Endodermal cell (in vitro differentiated cells): ENCODE results near the gene SLC47A2. TPM values are rescaled to one million over a fixed set of nuclear protein-coding genes. Genes with fewer than 3 reads are reported as not detected.
"Not testable (repeated sequence)": the region's sequence is repeated elsewhere in the genome, so short reads cannot be mapped to it uniquely, and the experiment has no call there.

ENCODE experiments used
- DNase-seq: peaks from one replicate; pipeline ENCODE4 v3.0.0-alpha.2; 2017
- H3K27ac ChIP-seq: 2 replicates; pipeline ENCODE4 v1.5.1; 2013; ENCODE audit warnings: mild to moderate bottlenecking, low read depth, low read length, moderate library complexity
- H3K27me3 ChIP-seq: 2 replicates; pipeline ENCODE4 v1.6.1; 2013; ENCODE audit warnings: mild to moderate bottlenecking, low read length, moderate library complexity; ENCODE audit not compliant: insufficient read depth, control insufficient read depth, poor library complexity, severe bottlenecking
- H3K36me3 ChIP-seq: 2 replicates; pipeline ENCODE4 v1.7.0; 2013; ENCODE audit warnings: mild to moderate bottlenecking, low read length, moderate library complexity; ENCODE audit not compliant: control insufficient read depth, insufficient read depth
- H3K4me1 ChIP-seq: one replicate; pipeline ENCODE4 v1.7.0; 2013; ENCODE audit warnings: low read length; ENCODE audit not compliant: control insufficient read depth, insufficient read depth
- H3K4me3 ChIP-seq: 2 replicates; pipeline ENCODE4 v1.5.1; 2013; ENCODE audit warnings: mild to moderate bottlenecking, low read length, moderate library complexity
- H3K9ac ChIP-seq: 2 replicates; pipeline ENCODE4 v1.6.1; 2013; ENCODE audit warnings: mild to moderate bottlenecking, low read length, moderate library complexity; ENCODE audit not compliant: poor library complexity, severe bottlenecking; ENCODE audit errors: extremely low read depth
- H3K9me3 ChIP-seq: 2 replicates; pipeline ENCODE4 v1.6.1; 2013; ENCODE audit warnings: mild to moderate bottlenecking, low read length, moderate library complexity; ENCODE audit not compliant: control insufficient read depth
- H3K27ac Mint-ChIP-seq: 2 replicates; pipeline ENCODE4 v1.8.0; 2020; ENCODE audit warnings: mixed read lengths
- H3K27me3 Mint-ChIP-seq: 2 replicates; pipeline ENCODE4 v1.8.0; 2021; ENCODE audit warnings: mild to moderate bottlenecking, mixed read lengths; ENCODE audit not compliant: insufficient read depth
- H3K36me3 Mint-ChIP-seq: 2 replicates; pipeline ENCODE4 v1.8.0; 2020; ENCODE audit warnings: low read depth, mixed read lengths
- H3K4me1 Mint-ChIP-seq: 2 replicates; pipeline ENCODE4 v1.8.0; 2020; ENCODE audit warnings: mixed read lengths
- H3K4me3 Mint-ChIP-seq: 2 replicates; pipeline ENCODE4 v1.8.0; 2020; ENCODE audit warnings: mild to moderate bottlenecking, moderate library complexity, mixed read lengths
- H3K9me3 Mint-ChIP-seq: 2 replicates; pipeline ENCODE4 v1.8.0; 2020; ENCODE audit warnings: mild to moderate bottlenecking, mixed read lengths
- WGBS, 2 experiments: methylation state at CpG; one replicate each; pipeline versions ENCODE4 v1.1.5 to v1.1.7; 2013; ENCODE audit warnings: missing lambda C conversion rate in 2 of 2, mixed read lengths in 1 of 2; ENCODE audit not compliant: insufficient coverage in 1 of 2, insufficient read length in 1 of 2; 5-methylcytosine and 5-hydroxymethylcytosine counted together
- total RNA-seq, 2 donors: library from RNA; stranded (reverse); fragmentation: NEBNext Ultra II Directional in 1 of 2; extraction: Animal tissue kit (Norgen Biotek cat#: 25700) in 1 of 2; gene quantifications; 2 replicates in 1 of 2; 3 replicates in 1 of 2; pipeline ENCODE4 v1.2.1, GENCODE V29; 2021
- TF ChIP-seq, protein P1 (sequence below): fragments of 200-600 bp; sonication (generic); conservative IDR thresholded peaks from 2 replicates; pipeline ENCODE4 v1.5.0; 2021; ENCODE audit warnings: antibody characterized with exemption, mild to moderate bottlenecking

Gene SLC47A2
- total RNA-seq, 2 donors from 2014 or later, result not detected

DNA sequence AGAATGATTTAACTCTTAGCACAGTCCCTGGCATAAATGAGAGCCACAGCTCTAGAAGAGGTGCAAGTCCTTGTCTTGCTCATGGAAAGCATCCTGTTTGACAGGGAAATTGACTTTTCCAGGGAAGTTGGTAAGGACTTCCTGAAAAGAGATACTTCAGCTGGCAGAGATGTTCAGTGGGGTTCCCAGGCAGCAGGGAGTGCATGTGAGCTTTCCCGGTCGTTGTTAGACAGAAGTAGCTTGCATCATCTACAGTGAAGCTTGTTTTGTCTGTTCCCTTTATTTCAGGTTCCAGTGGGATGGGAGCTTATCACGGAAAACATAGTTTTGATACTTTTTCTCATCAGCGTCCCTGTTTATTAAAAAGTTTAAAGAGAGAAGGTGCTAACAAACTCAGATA is 45.0 kb downstream of the SLC47A2 start:
- no peak overlapping the region for H3K4me3 Mint-ChIP-seq
- H3K36me3 Mint-ChIP-seq, result peaks cover 74% of the 10 kb centered on the region
- Histone ChIP-seq H3K27me3 (no peaks in the 10 kb centered on the region), H3K4me3 (no peak overlapping the region), H3K9ac (no peak overlapping the region), H3K9me3 (peaks cover 16% of the 10 kb centered on the region), H3K4me1 (no peaks in the 10 kb centered on the region), H3K27ac (no peak overlapping the region), H3K36me3 (peaks cover 80% of the 10 kb centered on the region)
- no peaks in the 10 kb centered on the region for H3K4me1 Mint-ChIP-seq
- WGBS, 2 experiments, result 89 to 93% methylated on average over 4 of the region's 4 CpGs
- H3K27me3 Mint-ChIP-seq, result no peaks in the 10 kb centered on the region
- DNase-seq, result no peak
- TF ChIP-seq, protein P1, sequence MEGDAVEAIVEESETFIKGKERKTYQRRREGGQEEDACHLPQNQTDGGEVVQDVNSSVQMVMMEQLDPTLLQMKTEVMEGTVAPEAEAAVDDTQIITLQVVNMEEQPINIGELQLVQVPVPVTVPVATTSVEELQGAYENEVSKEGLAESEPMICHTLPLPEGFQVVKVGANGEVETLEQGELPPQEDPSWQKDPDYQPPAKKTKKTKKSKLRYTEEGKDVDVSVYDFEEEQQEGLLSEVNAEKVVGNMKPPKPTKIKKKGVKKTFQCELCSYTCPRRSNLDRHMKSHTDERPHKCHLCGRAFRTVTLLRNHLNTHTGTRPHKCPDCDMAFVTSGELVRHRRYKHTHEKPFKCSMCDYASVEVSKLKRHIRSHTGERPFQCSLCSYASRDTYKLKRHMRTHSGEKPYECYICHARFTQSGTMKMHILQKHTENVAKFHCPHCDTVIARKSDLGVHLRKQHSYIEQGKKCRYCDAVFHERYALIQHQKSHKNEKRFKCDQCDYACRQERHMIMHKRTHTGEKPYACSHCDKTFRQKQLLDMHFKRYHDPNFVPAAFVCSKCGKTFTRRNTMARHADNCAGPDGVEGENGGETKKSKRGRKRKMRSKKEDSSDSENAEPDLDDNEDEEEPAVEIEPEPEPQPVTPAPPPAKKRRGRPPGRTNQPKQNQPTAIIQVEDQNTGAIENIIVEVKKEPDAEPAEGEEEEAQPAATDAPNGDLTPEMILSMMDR, result no peak
- H3K27ac Mint-ChIP-seq, result no peak overlapping the region
- peaks cover 14% of the 10 kb centered on the region for H3K9me3 Mint-ChIP-seq

DNA sequence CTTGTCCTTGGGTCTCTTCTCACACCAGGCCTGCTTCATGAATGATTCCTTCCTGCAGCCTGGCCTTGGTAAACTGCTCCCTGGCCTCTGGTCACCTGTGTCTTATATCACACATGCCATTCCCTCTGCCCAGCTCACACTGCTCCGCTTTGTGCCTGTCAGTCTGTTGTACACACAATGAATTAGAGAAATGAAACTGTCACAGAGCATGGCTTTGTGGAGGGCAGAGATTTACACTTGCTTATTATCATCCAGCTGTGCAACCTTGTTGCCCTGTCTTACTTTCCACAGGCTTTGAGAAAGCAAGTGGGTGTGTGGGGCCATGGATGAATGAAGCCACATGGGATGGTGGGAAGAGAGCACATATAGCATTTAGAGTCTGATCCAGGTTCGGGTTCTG is 45.5 kb downstream of the SLC47A2 start:
- H3K27ac Mint-ChIP-seq, result no peak overlapping the region
- peaks cover 10% of the 10 kb centered on the region for H3K9me3 Mint-ChIP-seq
- Histone ChIP-seq H3K9ac (no peak overlapping the region), H3K36me3 (peaks cover 79% of the 10 kb centered on the region), H3K4me3 (no peak overlapping the region), H3K27ac (no peak overlapping the region), H3K9me3 (peaks cover 11% of the 10 kb centered on the region), H3K27me3 (no peaks in the 10 kb centered on the region), H3K4me1 (no peaks in the 10 kb centered on the region)
- peaks cover 73% of the 10 kb centered on the region for H3K36me3 Mint-ChIP-seq
- no peaks in the 10 kb centered on the region for H3K4me1 Mint-ChIP-seq
- no peak overlapping the region for H3K4me3 Mint-ChIP-seq
- 98 to 100% methylated on average over 1 to 2 of the region's 2 CpGs for whole genome bisulfite sequencing, 2 experiments
- H3K27me3 Mint-ChIP-seq, result no peaks in the 10 kb centered on the region
- TF ChIP-seq, protein P1, result no peak
- no peak for DNase-seq

DNA sequence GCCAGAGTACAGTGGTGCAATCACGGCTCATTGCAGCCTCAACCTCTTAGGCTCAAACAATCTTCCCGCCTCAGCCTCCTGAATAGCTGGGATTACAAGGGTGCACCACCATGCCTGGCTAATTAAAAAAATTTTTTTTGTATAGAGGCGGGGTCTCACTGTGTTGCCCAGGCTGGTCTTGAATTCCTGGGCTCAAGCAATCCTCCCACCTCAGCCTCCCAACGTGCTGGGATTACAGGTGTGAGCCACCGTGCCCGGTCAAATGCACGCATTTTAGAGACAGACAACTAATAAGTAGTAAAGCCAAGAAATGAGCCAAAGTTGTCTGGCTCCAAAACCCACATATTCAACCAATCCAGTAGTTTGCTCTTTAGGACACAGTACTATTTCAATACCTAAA is 46.7 kb downstream of the SLC47A2 start:
- H3K4me1 ChIP-seq, DNase-seq, H3K9me3 Mint-ChIP-seq, H3K4me3 ChIP-seq, H3K27me3 ChIP-seq, H3K9ac ChIP-seq, H3K27ac Mint-ChIP-seq, H3K9me3 ChIP-seq, H3K4me1 Mint-ChIP-seq, H3K4me3 Mint-ChIP-seq, H3K27me3 Mint-ChIP-seq, H3K27ac ChIP-seq: not testable (repeated sequence)
- H3K36me3 ChIP-seq, result peaks cover 78% of the 10 kb centered on the region
- peaks cover 70% of the 10 kb centered on the region for H3K36me3 Mint-ChIP-seq
- WGBS, 2 experiments, result 96 to 97% methylated on average over 7 of the region's 7 CpGs

DNA sequence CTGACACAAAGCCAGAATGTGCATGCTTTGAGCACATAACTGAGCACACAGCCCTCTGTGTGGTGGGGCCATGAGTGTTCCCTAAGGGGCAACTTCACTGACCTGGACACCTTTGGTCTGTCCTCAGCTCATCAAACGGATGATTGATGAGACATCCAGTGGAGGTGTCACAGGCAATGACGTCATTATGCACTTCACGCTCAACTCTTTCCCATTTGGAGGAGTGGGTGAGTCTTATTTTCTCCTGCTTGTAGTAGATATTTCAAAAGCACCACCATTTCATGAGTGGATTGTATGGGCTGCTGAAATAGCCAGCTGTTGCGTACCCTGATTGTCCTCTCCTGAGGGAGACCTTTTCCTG is 51.6 kb downstream of the SLC47A2 start:
- DNase-seq, result no peak
- Mint-ChIP-seq H3K27ac (no peak overlapping the region), H3K4me3 (no peak overlapping the region), H3K9me3 (no peaks in the 10 kb centered on the region), H3K4me1 (peaks cover 2% of the 10 kb centered on the region), H3K36me3 (peaks cover 55% of the 10 kb centered on the region), H3K27me3 (no peaks in the 10 kb centered on the region)
- H3K27ac ChIP-seq, result no peak overlapping the region
- no peaks in the 10 kb centered on the region for H3K9me3 ChIP-seq
- WGBS, 2 experiments, result 79 to 96% methylated on average over 4 of the region's 4 CpGs
- H3K4me1 ChIP-seq, result no peaks in the 10 kb centered on the region
- H3K4me3 ChIP-seq, result no peak overlapping the region
- H3K27me3 ChIP-seq, result no peaks in the 10 kb centered on the region
- TF ChIP-seq, protein P1, result no peak
- H3K36me3 ChIP-seq, result peaks cover 84% of the 10 kb centered on the region
- no peak overlapping the region for H3K9ac ChIP-seq
